Mesenchymal stem cell (in vitro differentiated cells and primary cell): Measurements from ENCODE around the gene NUP214.
A peak's percentile ranks its signal among the peaks of the same experiment; 100 is the strongest.

Source experiments
- DNase-seq: peaks from one replicate; pipeline ENCODE4 v3.0.0-alpha.2; 2013
- H2AFZ ChIP-seq: one replicate; pipeline ENCODE4 v1.6.1; 2013; ENCODE audit warnings: low read depth, mild to moderate bottlenecking, control low read depth, inconsistent platforms, low read length, moderate library complexity
- H2AK5ac ChIP-seq: 2 replicates; pipeline ENCODE4 v1.6.1; 2013; ENCODE audit warnings: low read length, moderate library complexity, mild to moderate bottlenecking, inconsistent platforms; ENCODE audit not compliant: severe bottlenecking
- H2BK120ac ChIP-seq: one replicate; pipeline ENCODE4 v1.6.1; 2013; ENCODE audit warnings: low read depth, mild to moderate bottlenecking, inconsistent platforms, low read length, moderate library complexity
- H2BK12ac ChIP-seq, 2 experiments: one replicate each; pipeline ENCODE4 v1.6.1; 2013; ENCODE audit warnings: inconsistent platforms in 2 of 2, low read length in 2 of 2, mild to moderate bottlenecking in 2 of 2, moderate library complexity in 2 of 2, control low read depth in 1 of 2
- H2BK15ac ChIP-seq: one replicate; pipeline ENCODE4 v1.6.1; 2013; ENCODE audit warnings: mild to moderate bottlenecking, low read depth, inconsistent platforms; ENCODE audit not compliant: poor library complexity, severe bottlenecking
- H2BK5ac ChIP-seq: 2 replicates; pipeline ENCODE4 v1.6.1; 2013; ENCODE audit warnings: low read depth, mild to moderate bottlenecking, low read length, control low read depth, inconsistent platforms; ENCODE audit not compliant: poor library complexity, severe bottlenecking
- H3K14ac ChIP-seq, 2 experiments: one replicate each; pipeline ENCODE4 v1.6.1; 2013; ENCODE audit warnings: inconsistent platforms in 2 of 2, low read length in 2 of 2, control low read depth in 1 of 2, mild to moderate bottlenecking in 1 of 2, moderate library complexity in 1 of 2
- H3K18ac ChIP-seq, 2 experiments: one replicate each; pipeline ENCODE4 v1.6.1; 2013; ENCODE audit warnings: inconsistent platforms in 2 of 2, low read length in 2 of 2, control low read depth in 1 of 2, low read depth in 1 of 2, mild to moderate bottlenecking in 1 of 2
- H3K23ac ChIP-seq, 2 experiments: one replicate each; pipeline ENCODE4 v1.6.1; 2013; ENCODE audit warnings: inconsistent platforms in 2 of 2, low read length in 2 of 2, mild to moderate bottlenecking in 2 of 2, moderate library complexity in 2 of 2, control low read depth in 1 of 2
- H3K27ac ChIP-seq: 2 replicates; pipeline ENCODE4 v1.5.1; 2013; ENCODE audit warnings: mild to moderate bottlenecking, moderate library complexity, low read length, control low read depth, inconsistent platforms; ENCODE audit not compliant: poor library complexity, severe bottlenecking
- H3K27me3 ChIP-seq, 2 experiments: 2 replicates each; pipeline versions ENCODE4 v1.6.1 to v1.7.0; 2013; ENCODE audit warnings: low read length in 2 of 2, mild to moderate bottlenecking in 2 of 2, moderate library complexity in 2 of 2, control low read depth in 1 of 2, inconsistent platforms in 1 of 2; ENCODE audit not compliant: control insufficient read depth in 1 of 2, insufficient read depth in 1 of 2
- H3K36me3 ChIP-seq, 2 experiments: 2 replicates each; pipeline versions ENCODE4 v1.6.1 to v1.7.0; 2013; ENCODE audit warnings: low read length in 2 of 2, control low read depth in 1 of 2, inconsistent platforms in 1 of 2, low read depth in 1 of 2, mild to moderate bottlenecking in 1 of 2; ENCODE audit not compliant: insufficient read depth in 2 of 2, control insufficient read depth in 1 of 2
- H3K4ac ChIP-seq, 2 experiments: one replicate each; pipeline ENCODE4 v1.6.1; 2013; ENCODE audit warnings: inconsistent platforms in 2 of 2, low read length in 2 of 2, mild to moderate bottlenecking in 2 of 2, moderate library complexity in 2 of 2, control low read depth in 1 of 2, low read depth in 1 of 2
- H3K4me1 ChIP-seq: 2 replicates; pipeline ENCODE4 v1.6.1; 2013; ENCODE audit warnings: low read depth, low read length, control low read depth; ENCODE audit not compliant: control insufficient read depth, insufficient read depth
- H3K4me2 ChIP-seq: 2 replicates; pipeline ENCODE4 v1.6.1; 2013; ENCODE audit warnings: low read length, mild to moderate bottlenecking, inconsistent platforms; ENCODE audit not compliant: poor library complexity, severe bottlenecking
- H3K4me3 ChIP-seq, 2 experiments: 2 replicates each; pipeline versions ENCODE4 v1.5.1 to v1.7.0; 2013; ENCODE audit warnings: low read length in 2 of 2, mild to moderate bottlenecking in 2 of 2, control low read depth in 1 of 2, low read depth in 1 of 2; ENCODE audit not compliant: insufficient read depth in 1 of 2
- H3K79me1 ChIP-seq: replicated peaks from 2 replicates; pipeline ENCODE4 v1.6.1; 2013; ENCODE audit warnings: mild to moderate bottlenecking, control low read depth, low read length, inconsistent platforms; ENCODE audit not compliant: poor library complexity, severe bottlenecking
- H3K9ac ChIP-seq: 2 replicates; pipeline ENCODE4 v1.7.0; 2013; ENCODE audit warnings: mild to moderate bottlenecking, low read length, moderate library complexity
- H3K9me3 ChIP-seq: 2 replicates; pipeline ENCODE4 v1.7.0; 2013; ENCODE audit warnings: mild to moderate bottlenecking, low read length; ENCODE audit not compliant: control insufficient read depth
- H4K8ac ChIP-seq: one replicate; pipeline ENCODE4 v1.6.1; 2013; ENCODE audit warnings: inconsistent platforms, mild to moderate bottlenecking, low read length, moderate library complexity
- H4K91ac ChIP-seq: one replicate; pipeline ENCODE4 v1.6.1; 2013; ENCODE audit warnings: mild to moderate bottlenecking, low read length, inconsistent platforms
- WGBS: methylation state at CpG from one replicate; pipeline ENCODE4 v1.1.7; 2013; ENCODE audit warnings: mixed read lengths; 5-methylcytosine and 5-hydroxymethylcytosine counted together

Gene NUP214

GRCh38 chr9:131120620-131121228, 4.7 kb upstream of the NUP214 start:
- no peak overlapping the region for H3K9ac ChIP-seq
- no peak overlapping the region for H4K91ac ChIP-seq
- H3K23ac ChIP-seq = no peak overlapping the region
- H3K18ac ChIP-seq = no peak overlapping the region
- H3K79me1 ChIP-seq = peaks cover 26% of the 10 kb centered on the region
- no peaks in the 10 kb centered on the region for H3K9me3 ChIP-seq
- no peak overlapping the region for H3K4me2 ChIP-seq
- H3K27ac ChIP-seq = no peak overlapping the region
- H3K4me3 ChIP-seq = no peak overlapping the region
- no peak overlapping the region for H2AK5ac ChIP-seq
- H3K27me3 ChIP-seq = peaks cover 0 to 17% of the 10 kb centered on the region in 2 experiments
- no peak overlapping the region for H2BK5ac ChIP-seq
- H3K4me1 ChIP-seq = peaks cover 32% of the 10 kb centered on the region
- H3K36me3 ChIP-seq = peaks cover 0 to 51% of the 10 kb centered on the region in 2 experiments
- WGBS = 84% methylated on average over 5 of the region's 7 CpGs
- H3K14ac ChIP-seq = no peak overlapping the region
- no peak overlapping the region for H2BK12ac ChIP-seq
- no peak overlapping the region for H2BK15ac ChIP-seq
- no peak overlapping the region for H3K4ac ChIP-seq
- DNase-seq = no peak
- H2BK120ac ChIP-seq = no peak overlapping the region
- no peak overlapping the region for H2AFZ ChIP-seq
- H4K8ac ChIP-seq = no peak overlapping the region

DNA sequence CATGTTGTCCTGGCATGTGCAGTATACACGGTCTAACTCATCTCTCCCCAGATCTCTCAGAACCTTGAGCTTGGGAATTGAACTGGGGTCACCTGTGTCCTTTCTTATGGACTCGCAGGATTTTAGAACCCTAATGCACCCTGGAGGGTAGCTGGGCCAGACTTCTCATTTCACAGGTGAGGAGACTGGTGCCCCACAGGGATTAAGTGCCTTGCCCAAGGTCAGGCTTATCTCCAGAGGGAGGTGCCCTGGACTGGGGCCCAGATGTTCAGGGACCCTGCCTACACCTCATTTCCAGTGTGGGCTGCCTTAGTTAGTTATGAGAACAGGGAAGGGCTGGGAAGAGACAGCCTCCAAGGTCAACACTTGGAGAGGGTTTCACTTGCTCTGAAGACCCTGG, 4.0 kb upstream of the NUP214 start:
- no peak overlapping the region for H2AFZ ChIP-seq
- H3K36me3 ChIP-seq = peaks cover 0 to 51% of the 10 kb centered on the region in 2 experiments
- no peak overlapping the region for H2AK5ac ChIP-seq
- WGBS = 69% methylated on average over 2 of the region's 2 CpGs
- no peaks in the 10 kb centered on the region for H3K9me3 ChIP-seq
- peaks cover 0 to 17% of the 10 kb centered on the region in 2 experiments for H3K27me3 ChIP-seq
- no peak overlapping the region for H3K18ac ChIP-seq
- peaks cover 32% of the 10 kb centered on the region for H3K4me1 ChIP-seq
- no peak overlapping the region for H3K14ac ChIP-seq
- no peak overlapping the region for H2BK15ac ChIP-seq
- no peak overlapping the region for H4K8ac ChIP-seq
- H2BK12ac ChIP-seq = no peak overlapping the region
- H3K27ac ChIP-seq = peak overlapping the region; percentile 78
- no peak overlapping the region for H3K23ac ChIP-seq
- no peak overlapping the region for H3K4me3 ChIP-seq
- no peak for DNase-seq
- no peak overlapping the region for H2BK5ac ChIP-seq
- H3K4me2 ChIP-seq = no peak overlapping the region
- no peak overlapping the region for H3K4ac ChIP-seq
- H3K79me1 ChIP-seq = peaks cover 26% of the 10 kb centered on the region
- H3K9ac ChIP-seq = no peak overlapping the region
- H2BK120ac ChIP-seq = no peak overlapping the region
- H4K91ac ChIP-seq = no peak overlapping the region

- Histone ChIP-seq H2AK5ac (no peak overlapping the region), H3K9me3 (no peaks in the 10 kb centered on the region), H3K18ac (no peak overlapping the region), H2BK120ac (no peak overlapping the region), H2BK5ac (no peak overlapping the region), H3K4me1 (peaks cover 29% of the 10 kb centered on the region), H2BK12ac (no peak overlapping the region), H4K8ac (no peak overlapping the region), H3K79me1 (peaks cover 19% of the 10 kb centered on the region), H3K9ac (no peak overlapping the region), H3K36me3 (peaks cover 0 to 44% of the 10 kb centered on the region in 2 experiments), H3K23ac (no peak overlapping the region), H3K14ac (no peak overlapping the region), H3K4me3 (no peak overlapping the region), H3K27me3 (peaks cover 0 to 12% of the 10 kb centered on the region in 2 experiments), H4K91ac (no peak overlapping the region), H3K4me2 (no peak overlapping the region), H2BK15ac (no peak overlapping the region), H2AFZ (no peak overlapping the region), H3K4ac (no peak overlapping the region), H3K27ac (peak overlapping the region; percentile 78)
- whole genome bisulfite sequencing = 64% methylated on average over 2 of the region's 2 CpGs
- DNase-seq = no peak
These were observed 3.2 kb upstream of the NUP214 start for GRCh38 chr9:131122158-131122557.

- WGBS = 4% methylated on average over 7 of the region's 7 CpGs
- peak overlapping the region; percentile 35 to 96 for H3K4me3 ChIP-seq
- peak overlapping the region; percentile 59 for H3K27ac ChIP-seq
- H4K91ac ChIP-seq = no peak overlapping the region
- H3K4ac ChIP-seq = peak overlapping the region in 1 of 2 experiments; percentile 72
- H3K36me3 ChIP-seq = peaks cover 24 to 27% of the 10 kb centered on the region in 2 experiments
- peak overlapping the region; percentile 41 for H4K8ac ChIP-seq
- H3K9me3 ChIP-seq = no peaks in the 10 kb centered on the region
- no peak for DNase-seq
- peaks cover 14% of the 10 kb centered on the region for H3K79me1 ChIP-seq
- no peak overlapping the region for H2BK5ac ChIP-seq
- H2BK12ac ChIP-seq = no peak overlapping the region
- peaks cover 22% of the 10 kb centered on the region for H3K4me1 ChIP-seq
- no peak overlapping the region for H3K14ac ChIP-seq
- H3K23ac ChIP-seq = peak overlapping the region in 1 of 2 experiments; percentile 9
- H3K4me2 ChIP-seq = peak overlapping the region; percentile 82
- no peak overlapping the region for H2AFZ ChIP-seq
- H2AK5ac ChIP-seq = peak overlapping the region; percentile 3
- peak overlapping the region in 1 of 2 experiments; percentile 40 for H3K18ac ChIP-seq
- H3K27me3 ChIP-seq = peaks cover 0 to 2% of the 10 kb centered on the region in 2 experiments
- no peak overlapping the region for H2BK15ac ChIP-seq
- H3K9ac ChIP-seq = peak overlapping the region; percentile 97
- H2BK120ac ChIP-seq = peak overlapping the region; percentile 45
These were observed 423 bp upstream of the NUP214 start for GRCh38 chr9:131125038-131125287.
